Anterior cingulate cortex (tissue), 58 donors: ENCODE results near the gene BEND6.
A peak's percentile ranks its signal among the peaks of the same experiment; 100 is the strongest.

Experiments
- DNase-seq, 58 donors: peaks; one replicate each; lab custom pipeline; 2025; lab: John Stamatoyannopoulos, UW

Gene BEND6

GRCh38 chr6:56954403-56955170 is at the start of gene BEND6:
TSS of gene BEND6 (plus strand) at chr6:56955107. CDS start at chr6:56981811, 26,704 bp downstream.
- peak in 55 of 58 donors; percentile 38 to 92 (median 83) for DNase-seq

- no peak for DNase-seq
Measured at GRCh38 chr6:56905378-56905777, 49.5 kb upstream of the BEND6 start.

GRCh38 chr6:56906752-56907151 is 48.2 kb upstream of the BEND6 start:
- no peak for DNase-seq

GRCh38 chr6:56909115-56909907 is 45.6 kb upstream of the BEND6 start:
- DNase-seq = no peak

GRCh38 chr6:56911847-56912246 is 43.1 kb upstream of the BEND6 start:
- no peak for DNase-seq

- no peak for DNase-seq
Measured at GRCh38 chr6:56913285-56914074, 41.4 kb upstream of the BEND6 start.

- DNase-seq = peak in 51 of 58 donors; percentile 8 to 80 (median 47)
Measured at GRCh38 chr6:56914798-56915658, 39.9 kb upstream of the BEND6 start.

- DNase-seq = no peak
Measured at GRCh38 chr6:56915832-56916231, 39.1 kb upstream of the BEND6 start.

- DNase-seq = no peak
Measured at GRCh38 chr6:56916849-56917551, 37.9 kb upstream of the BEND6 start.

- no peak for DNase-seq
Measured at GRCh38 chr6:56922645-56923044, 32.3 kb upstream of the BEND6 start.

- DNase-seq = no peak
Measured at GRCh38 chr6:56923565-56923964, 31.3 kb upstream of the BEND6 start.

- DNase-seq = no peak
Measured at GRCh38 chr6:56927538-56928453, 27.1 kb upstream of the BEND6 start.

GRCh38 chr6:56930846-56931245 is 24.1 kb upstream of the BEND6 start:
- DNase-seq = no peak

GRCh38 chr6:56932910-56933477 is 21.9 kb upstream of the BEND6 start:
- DNase-seq = no peak

GRCh38 chr6:56933650-56934049 is 21.3 kb upstream of the BEND6 start:
- no peak for DNase-seq

GRCh38 chr6:56934876-56935275 is 20.0 kb upstream of the BEND6 start:
- DNase-seq = no peak

GRCh38 chr6:56936466-56936865 is 18.4 kb upstream of the BEND6 start:
- DNase-seq = no peak
